HepG2 (cell line): ENCODE data around the gene PCBP2. TPM values are rescaled to one million over a fixed set of nuclear protein-coding genes. Genes with fewer than 3 reads are reported as not detected.

ENCODE experiments used
- ATAC-seq: fragments of 200-7000 bp; cut with Tn5 transposase; 3 replicates; pipeline ENCODE4 v1.9.1; 2020; ENCODE audit warnings: mild to moderate bottlenecking, moderate library complexity
- BruUV-seq: library from RNA; stranded (reverse); fragments of 400-500 nt; replicated peaks from 2 replicates; lab custom pipeline; 2021; lab: Mats Ljungman, UMichigan
- CTCF ChIA-PET: fragments of 300-600 bp; formaldehyde crosslinking; extraction: SDS; loops from one replicate; lab custom pipeline; 2021; ENCODE audit warnings: low total read pairs, inconsistent platforms, low intra/inter-chr PET ratio; lab: Yijun Ruan, JAX
- POLR2A ChIA-PET: fragments of 350-600 bp; sonication (Branson Sonifier 250); formaldehyde crosslinking; loops from one replicate; lab custom pipeline; 2020; ENCODE audit warnings: antibody characterized with exemption, inconsistent platforms; lab: Yijun Ruan, JAX
- DNase-seq: peaks from one replicate; pipeline ENCODE4 v3.0.0-alpha.2; 2015; ENCODE audit warnings: low spot score
- FAIRE-seq: peaks from 3 replicates; lab custom pipeline; 2011; peaks lifted over from hg19 to GRCh38; lab: Jason Lieb, UNC
- H2AFZ ChIP-seq: one replicate; pipeline ENCODE4 v1.6.1; 2011; ENCODE audit warnings: low read length, inconsistent platforms
- H3K27ac ChIP-seq: fragments of 300-600 bp; 3 replicates; pipeline ENCODE4 v1.8.0; 2011; ENCODE audit warnings: mixed run types, mild to moderate bottlenecking, mixed read lengths, low read length, inconsistent platforms; ENCODE audit not compliant: insufficient read depth; ENCODE audit errors: extremely low read length
- H3K27me3 ChIP-seq, 2 experiments: fragments of 200-600 bp in 1 of 2; 2 replicates in 1 of 2; 3 replicates in 1 of 2; pipeline versions ENCODE4 v1.6.0 to v1.8.0; 2011; ENCODE audit warnings: low read length in 2 of 2, mild to moderate bottlenecking in 2 of 2, moderate library complexity in 2 of 2, inconsistent platforms in 1 of 2; ENCODE audit not compliant: insufficient read depth in 2 of 2, control insufficient read depth in 1 of 2
- H3K36me3 ChIP-seq, 2 experiments: fragments of 200-600 bp in 1 of 2; replicated peaks in 1 of 2; 2 replicates in 1 of 2; 3 replicates in 1 of 2; pipeline versions ENCODE4 v1.5.1 to v1.8.0; 2011; ENCODE audit warnings: low read length in 2 of 2, inconsistent platforms in 1 of 2; ENCODE audit not compliant: insufficient read depth in 2 of 2, control insufficient read depth in 1 of 2
- H3K4me1 ChIP-seq: 2 replicates; pipeline ENCODE4 v1.5.1; 2012; ENCODE audit warnings: low read length, inconsistent platforms; ENCODE audit not compliant: insufficient read depth
- H3K4me2 ChIP-seq: 2 replicates; pipeline ENCODE4 v1.6.0; 2011; ENCODE audit warnings: low read depth, low read length, inconsistent platforms
- H3K4me3 ChIP-seq, 3 experiments: fragments of 200-600 bp in 1 of 3; sonication (generic), shearing (Covaris generic) in 1 of 3; replicated peaks in 1 of 3; 2 replicates each; pipeline ENCODE4 v1.5.1; 2011 to 2016; ENCODE audit warnings: low read length in 3 of 3, inconsistent platforms in 2 of 3, low read depth in 2 of 3, mild to moderate bottlenecking in 2 of 3, control low read depth in 1 of 3, mixed read lengths in 1 of 3; ENCODE audit not compliant: insufficient read depth in 1 of 3
- H3K79me2 ChIP-seq: one replicate; pipeline ENCODE4 v1.6.1; 2011; ENCODE audit warnings: low read length, inconsistent platforms; ENCODE audit not compliant: insufficient read depth
- H3K9ac ChIP-seq: 2 replicates; pipeline ENCODE4 v1.6.0; 2011; ENCODE audit warnings: mild to moderate bottlenecking, low read depth, low read length, inconsistent platforms; ENCODE audit not compliant: insufficient read depth
- H3K9me3 ChIP-seq: 2 replicates; pipeline ENCODE4 v1.5.1; 2012; ENCODE audit warnings: mild to moderate bottlenecking, low read length
- H4K20me1 ChIP-seq: 2 replicates; pipeline ENCODE4 v1.6.0; 2011; ENCODE audit warnings: inconsistent platforms, mild to moderate bottlenecking, low read length, moderate library complexity; ENCODE audit not compliant: insufficient read depth
- ATF1 ChIP-seq: IDR thresholded peaks from 2 replicates; pipeline ENCODE4 v1.6.1; 2016; ENCODE audit warnings: mild to moderate bottlenecking, control low read depth
- CREM ChIP-seq, 2 experiments: sonication (generic) in 1 of 2; formaldehyde crosslinking in 1 of 2; IDR thresholded peaks; 2 replicates each; pipeline versions ENCODE4 v1.4.0 to v1.6.1; 2016 to 2020; ENCODE audit warnings: antibody characterized with exemption in 1 of 2, mild to moderate bottlenecking in 1 of 2, missing genetic modification reagents in 1 of 2
- NFIC ChIP-seq: IDR thresholded peaks from 2 replicates; pipeline ENCODE4 v1.6.1; 2012; ENCODE audit warnings: mild to moderate bottlenecking, low read length, inconsistent platforms
- NONO ChIP-seq, 2 experiments: fragments of 450-650 bp in 1 of 2; sonication (generic) in 1 of 2; formaldehyde crosslinking in 1 of 2; IDR thresholded peaks in 1 of 2; conservative IDR thresholded peaks in 1 of 2; 2 replicates each; pipeline versions ENCODE4 v1.6.1 to v1.8.0; 2017 to 2022; ENCODE audit warnings: mild to moderate bottlenecking in 1 of 2, missing genetic modification reagents in 1 of 2, moderate library complexity in 1 of 2
- RXRA ChIP-seq: sonication (generic); formaldehyde crosslinking; IDR thresholded peaks from 2 replicates; pipeline ENCODE4 v1.5.1; 2020; ENCODE audit warnings: missing genetic modification reagents
- ZNF138 ChIP-seq: sonication (generic); formaldehyde crosslinking; IDR thresholded peaks from 2 replicates; pipeline ENCODE4 v1.5.0; 2020; ENCODE audit warnings: mild to moderate bottlenecking, low read depth, missing genetic modification reagents
- ZNF317 ChIP-seq: sonication (generic); formaldehyde crosslinking; IDR thresholded peaks from 2 replicates; pipeline ENCODE4 v1.5.0; 2020; ENCODE audit warnings: mild to moderate bottlenecking, missing genetic modification reagents
- ZNF773 ChIP-seq: sonication (generic); formaldehyde crosslinking; IDR thresholded peaks from 2 replicates; pipeline ENCODE4 v1.4.0; 2020; ENCODE audit warnings: missing genetic modification reagents, borderline replicate concordance
- ZSCAN29 ChIP-seq: sonication (generic); formaldehyde crosslinking; conservative IDR thresholded peaks from 2 replicates; pipeline ENCODE4 v1.4.0; 2020; ENCODE audit warnings: mild to moderate bottlenecking, missing genetic modification reagents
- WGBS: methylation state at CpG from one replicate; pipeline ENCODE4 v1.1.6; 2017; ENCODE audit warnings: low lambda C conversion rate; 5-methylcytosine and 5-hydroxymethylcytosine counted together
- in situ Hi-C: cut with HindIII; loops from 2 replicates; pipeline ENCODE4 v1.10.0; 2017; ENCODE audit warnings: low pct_unique_long_range_greater_than_20kb; ENCODE audit not compliant: extremely low pct_ligation_motif_present
- intact Hi-C: fragments of 100-400 bp; cut with micrococcal nuclease; formaldehyde crosslinking; loops from one replicate; pipeline ENCODE4 v1.10.0; 2022; ENCODE audit not compliant: unreplicated experiment
- polyA plus RNA-seq, 8 experiments: library from polyadenylated mRNA; depleted of rRNA in 3 of 8; stranded (reverse) in 7 of 8; unstranded in 1 of 8; fragments of >200 nt; fragmentation: Illumina TruSeq in 4 of 8; extraction: Trizol in 4 of 8; gene quantifications; 2 replicates each; pipeline versions ENCODE4 v1.2.1 to v1.2.3, GENCODE V29; 2011 to 2016; ENCODE audit warnings: low read depth in 4 of 8, missing spikeins in 1 of 8, mixed read lengths in 1 of 8; ENCODE audit not compliant: insufficient read depth in 1 of 8
- total RNA-seq, 5 experiments: library from RNA; depleted of rRNA; stranded (reverse); fragments of >200 nt; fragmentation: Illumina TruSeq; extraction: Trizol; gene quantifications; 2 replicates each; pipeline ENCODE4 v1.2.3, GENCODE V29; 2016; ENCODE audit warnings: low read depth in 1 of 5
- TF ChIP-seq, protein P1 (sequence below): sonication (generic); formaldehyde crosslinking; IDR thresholded peaks from 2 replicates; pipeline ENCODE4 v1.5.1; 2020; ENCODE audit warnings: missing genetic modification reagents, mild to moderate bottlenecking, borderline replicate concordance
- TF ChIP-seq, protein P2 (sequence below): IDR thresholded peaks from 2 replicates; pipeline ENCODE4 v1.6.1; 2018; ENCODE audit warnings: missing genetic modification reagents

PCBP2 gene
- total and polyA plus RNA-seq, 2 of the 13 experiments (the other 11 are each of a cell fraction or from before 2014, with no cell fraction given): 154 to 345 TPM

DNA sequence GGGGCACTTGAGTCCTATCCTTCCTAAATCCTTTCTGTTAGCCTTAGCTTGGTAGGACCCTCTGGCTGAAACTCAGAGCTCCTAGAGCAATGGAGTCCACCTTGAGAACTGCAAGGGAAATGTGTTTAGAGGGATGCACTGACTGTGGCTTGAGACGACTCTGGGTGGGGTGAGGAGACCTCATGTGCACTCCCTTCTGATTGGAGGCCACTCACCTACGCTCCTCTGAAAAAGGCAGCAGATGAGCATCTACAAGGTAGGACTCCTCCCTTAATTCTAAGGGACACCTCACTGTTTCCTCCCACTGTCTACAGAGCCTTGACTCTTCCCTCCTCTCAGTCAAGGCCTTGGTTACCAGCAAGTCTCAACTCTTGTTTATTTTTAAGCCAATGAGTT, 46.3 kb downstream of the PCBP2 start:
- ATAC-seq (no peak), DNase-seq (no peak), FAIRE-seq (no peak)
- CTCF ChIA-PET: no interaction called here
- 73% methylated on average over 2 of the region's 2 CpGs for WGBS
- no TSS peak for BruUV-seq
- Histone ChIP-seq H3K36me3 (no peaks in the 10 kb centered on the region), H3K4me2 (peak overlapping the region; percentile 90; the same call in 1 of the 2 replicates), H3K9me3 (no peaks in the 10 kb centered on the region), H3K9ac (no peak overlapping the region), H4K20me1 (no peaks in the 10 kb centered on the region), H3K4me1 (peaks cover 71% of the 10 kb centered on the region), H3K27me3 (no peaks in the 10 kb centered on the region; a peak in 1 of 5 replicates), H3K4me3 (no peak overlapping the region), H3K79me2 (peaks cover 16% of the 10 kb centered on the region), H3K27ac (no peak overlapping the region), H2AFZ (no peak overlapping the region)
- POLR2A ChIA-PET: no interaction called here
- intact Hi-C loops (no loop called here), in situ Hi-C loops (no loop called here)
- TF ChIP-seq RXRA (CRISPR knock-in tag) (no peak), ZSCAN29 (CRISPR knock-in tag) (no peak), CREM (IDR thresholded peaks at IDR 0.05) (no peak), CREM (CRISPR knock-in tag; IDR thresholded peaks at IDR 0.05) (no peak), ZNF773 (CRISPR knock-in tag) (no peak), NFIC (no peak), ATF1 (CRISPR knock-in tag) (no peak), NONO (IDR thresholded peaks at IDR 0.05) (no peak), NONO (CRISPR knock-in tag; conservative IDR thresholded peaks at IDR 0.05) (no peak), ZNF138 (CRISPR knock-in tag) (no peak), ZNF317 (CRISPR knock-in tag) (no peak)
- TF ChIP-seq, protein P1, sequence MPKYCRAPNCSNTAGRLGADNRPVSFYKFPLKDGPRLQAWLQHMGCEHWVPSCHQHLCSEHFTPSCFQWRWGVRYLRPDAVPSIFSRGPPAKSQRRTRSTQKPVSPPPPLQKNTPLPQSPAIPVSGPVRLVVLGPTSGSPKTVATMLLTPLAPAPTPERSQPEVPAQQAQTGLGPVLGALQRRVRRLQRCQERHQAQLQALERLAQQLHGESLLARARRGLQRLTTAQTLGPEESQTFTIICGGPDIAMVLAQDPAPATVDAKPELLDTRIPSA (CRISPR knock-in tag): no peak
- TF ChIP-seq, protein P2, sequence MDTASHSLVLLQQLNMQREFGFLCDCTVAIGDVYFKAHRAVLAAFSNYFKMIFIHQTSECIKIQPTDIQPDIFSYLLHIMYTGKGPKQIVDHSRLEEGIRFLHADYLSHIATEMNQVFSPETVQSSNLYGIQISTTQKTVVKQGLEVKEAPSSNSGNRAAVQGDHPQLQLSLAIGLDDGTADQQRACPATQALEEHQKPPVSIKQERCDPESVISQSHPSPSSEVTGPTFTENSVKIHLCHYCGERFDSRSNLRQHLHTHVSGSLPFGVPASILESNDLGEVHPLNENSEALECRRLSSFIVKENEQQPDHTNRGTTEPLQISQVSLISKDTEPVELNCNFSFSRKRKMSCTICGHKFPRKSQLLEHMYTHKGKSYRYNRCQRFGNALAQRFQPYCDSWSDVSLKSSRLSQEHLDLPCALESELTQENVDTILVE (CRISPR knock-in tag): no peak
